Measurements from ENCODE around the gene MAX. TPM values are rescaled to one million over a fixed set of nuclear protein-coding genes. Genes with fewer than 3 reads are reported as not detected.
"Not testable (repeated sequence)": the region's sequence is repeated elsewhere in the genome, so short reads cannot be mapped to it uniquely, and the experiment has no call there.

MAX gene
- total and polyA plus RNA-seq, 10 donors, result 58.7 to 162 (median 109) TPM

GRCh38 chr14:65092349-65092748 is 10.0 kb downstream of the MAX start:
- no peak for DNase-seq
- H3K4me1 ChIP-seq, result peaks cover 17 to 73% (median 43%) of the 10 kb centered on the region in 6 donors
- peaks cover 17 to 100% (median 75%) of the 10 kb centered on the region in 6 donors for H3K36me3 ChIP-seq
- no peaks in the 10 kb centered on the region for H3K27me3 ChIP-seq (replicated peaks in 1 of 7)
- no peak overlapping the region for H3K27ac ChIP-seq
- H3K9me3 ChIP-seq, result peaks cover 0 to 12% (median 9%) of the 10 kb centered on the region in 8 donors
- intact Hi-C loops (cut with DNase I; ENCODE audit: low total_unique reads), result loop anchor here (10.0 kb wide), 1 partner anchor 108 kb away; the partner anchor contains the start of gene FNTB
- TF ChIP-seq, protein P1, sequence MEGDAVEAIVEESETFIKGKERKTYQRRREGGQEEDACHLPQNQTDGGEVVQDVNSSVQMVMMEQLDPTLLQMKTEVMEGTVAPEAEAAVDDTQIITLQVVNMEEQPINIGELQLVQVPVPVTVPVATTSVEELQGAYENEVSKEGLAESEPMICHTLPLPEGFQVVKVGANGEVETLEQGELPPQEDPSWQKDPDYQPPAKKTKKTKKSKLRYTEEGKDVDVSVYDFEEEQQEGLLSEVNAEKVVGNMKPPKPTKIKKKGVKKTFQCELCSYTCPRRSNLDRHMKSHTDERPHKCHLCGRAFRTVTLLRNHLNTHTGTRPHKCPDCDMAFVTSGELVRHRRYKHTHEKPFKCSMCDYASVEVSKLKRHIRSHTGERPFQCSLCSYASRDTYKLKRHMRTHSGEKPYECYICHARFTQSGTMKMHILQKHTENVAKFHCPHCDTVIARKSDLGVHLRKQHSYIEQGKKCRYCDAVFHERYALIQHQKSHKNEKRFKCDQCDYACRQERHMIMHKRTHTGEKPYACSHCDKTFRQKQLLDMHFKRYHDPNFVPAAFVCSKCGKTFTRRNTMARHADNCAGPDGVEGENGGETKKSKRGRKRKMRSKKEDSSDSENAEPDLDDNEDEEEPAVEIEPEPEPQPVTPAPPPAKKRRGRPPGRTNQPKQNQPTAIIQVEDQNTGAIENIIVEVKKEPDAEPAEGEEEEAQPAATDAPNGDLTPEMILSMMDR (IDR thresholded peaks at IDR 0.05 in 8 of 11, conservative IDR thresholded peaks at IDR 0.05 in 3 of 11), result no peak
- TF ChIP-seq POLR2AphosphoS5 (IDR thresholded peaks at IDR 0.05) (no peak), POLR2A (IDR thresholded peaks at IDR 0.05) (no peak)
- H3K4me3 ChIP-seq, result no peak overlapping the region
- WGBS, 5 donors, result 91 to 98% (median 94%) methylated on average over 2 of the region's 2 CpGs

GRCh38 chr14:65087835-65088234 is 14.5 kb downstream of the MAX start:
- DNase-seq; H3K27ac ChIP-seq; H3K27me3 ChIP-seq (replicated peaks in 1 of 7); H3K4me3 ChIP-seq; intact Hi-C loops (cut with DNase I; ENCODE audit: low total_unique reads): not testable (repeated sequence)
- Histone ChIP-seq H3K36me3 (peaks cover 14 to 100% (median 85%) of the 10 kb centered on the region in 6 donors), H3K4me1 (peaks cover 7 to 70% (median 31%) of the 10 kb centered on the region in 6 donors), H3K9me3 (peaks cover 0 to 20% (median 13%) of the 10 kb centered on the region in 8 donors)
- 86 to 98% (median 95%) methylated on average over 8 of the region's 8 CpGs for WGBS, 5 donors

- Histone ChIP-seq H3K9me3 (peaks cover 0 to 20% (median 13%) of the 10 kb centered on the region in 8 donors), H3K4me1 (peaks cover 10 to 75% (median 41%) of the 10 kb centered on the region in 6 donors), H3K36me3 (peaks cover 13 to 100% (median 82%) of the 10 kb centered on the region in 6 donors)
- H3K4me3 ChIP-seq; DNase-seq; H3K27me3 ChIP-seq (replicated peaks in 1 of 7); H3K27ac ChIP-seq; intact Hi-C loops (cut with DNase I; ENCODE audit: low total_unique reads): not testable (repeated sequence)
- 93 to 98% (median 95%) methylated on average over 4 of the region's 4 CpGs for WGBS, 5 donors
Observed at GRCh38 chr14:65086686-65087085, 15.6 kb downstream of the MAX start.

GRCh38 chr14:65084554-65085505 is 17.5 kb downstream of the MAX start:
- DNase-seq, result no peak
- 75 to 96% (median 89%) methylated on average over 6 of the region's 6 CpGs for WGBS, 5 donors
- Histone ChIP-seq H3K9me3 (peaks cover 0 to 20% (median 13%) of the 10 kb centered on the region in 8 donors), H3K4me1 (peaks cover 16 to 75% (median 53%) of the 10 kb centered on the region in 6 donors), H3K36me3 (peaks cover 13 to 100% (median 71%) of the 10 kb centered on the region in 6 donors), H3K4me3 (no peak overlapping the region), H3K27me3 (replicated peaks in 1 of 7) (no peaks in the 10 kb centered on the region), H3K27ac (peak overlapping the region in 3 of 8 donors; percentile 13 to 88 (median 25))
- TF ChIP-seq, protein P1 (IDR thresholded peaks at IDR 0.05 in 8 of 11, conservative IDR thresholded peaks at IDR 0.05 in 3 of 11), result no peak
- TF ChIP-seq POLR2A (IDR thresholded peaks at IDR 0.05) (no peak), POLR2AphosphoS5 (IDR thresholded peaks at IDR 0.05) (no peak)
- intact Hi-C loops (cut with DNase I; ENCODE audit: low total_unique reads), result no loop called here

DNA sequence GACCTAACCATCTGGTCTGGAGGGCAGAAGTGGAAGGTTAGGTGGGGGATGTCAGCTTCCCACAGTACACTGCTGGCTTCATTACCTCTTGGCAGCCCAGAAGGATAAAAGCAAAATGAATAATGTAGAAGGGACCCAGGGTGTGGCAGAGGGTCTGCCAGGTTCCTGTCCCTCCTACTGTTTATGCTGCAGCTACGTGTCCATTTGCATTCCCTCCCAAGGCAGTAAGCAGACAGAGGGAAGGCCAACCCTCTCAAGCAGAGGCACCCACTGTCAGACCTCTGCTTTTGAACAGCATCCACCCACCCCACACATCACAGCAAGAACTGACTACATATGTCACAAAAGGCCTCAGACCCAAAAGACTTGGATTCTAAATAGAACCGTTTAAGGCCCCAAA is 19.4 kb downstream of the MAX start:
- no peak for DNase-seq
- intact Hi-C loops (cut with DNase I; ENCODE audit: low total_unique reads), result no loop called here
- H3K9me3 ChIP-seq, result peaks cover 0 to 16% (median 9%) of the 10 kb centered on the region in 8 donors
- H3K36me3 ChIP-seq, result peaks cover 6 to 100% (median 69%) of the 10 kb centered on the region in 6 donors
- peaks cover 22 to 86% (median 59%) of the 10 kb centered on the region in 6 donors for H3K4me1 ChIP-seq
- no peak for TF ChIP-seq POLR2AphosphoS5 (IDR thresholded peaks at IDR 0.05)
- TF ChIP-seq, protein P1 (IDR thresholded peaks at IDR 0.05 in 8 of 11, conservative IDR thresholded peaks at IDR 0.05 in 3 of 11), result no peak
- no peak for TF ChIP-seq POLR2A (IDR thresholded peaks at IDR 0.05)
- peak overlapping the region in 3 of 8 donors; percentile 41 to 88 (median 79) for H3K27ac ChIP-seq
- no peak overlapping the region for H3K4me3 ChIP-seq
- WGBS, 5 donors, result 65 to 92% (median 86%) methylated on average over 2 of the region's 2 CpGs
- no peaks in the 10 kb centered on the region for H3K27me3 ChIP-seq (replicated peaks in 1 of 7)
